NT2/D1 (cell line): Measurements from ENCODE around the gene ENOX1.

Experiments
- DNase-seq: peaks from one replicate; pipeline ENCODE4 v3.0.0-alpha.2; 2011; ENCODE audit warnings: low read depth, low spot score
- H3K27me3 ChIP-seq: 2 replicates; pipeline ENCODE4 v1.6.0; 2011; ENCODE audit warnings: mild to moderate bottlenecking; ENCODE audit not compliant: insufficient read length, insufficient read depth
- H3K36me3 ChIP-seq: 2 replicates; pipeline ENCODE4 v1.6.1; 2011; ENCODE audit warnings: mild to moderate bottlenecking, low read length, mixed read lengths; ENCODE audit not compliant: insufficient read depth, insufficient read length
- H3K4me1 ChIP-seq: 2 replicates; pipeline ENCODE4 v1.5.1; 2011; ENCODE audit not compliant: insufficient read depth, insufficient read length
- H3K4me3 ChIP-seq: 2 replicates; pipeline ENCODE4 v1.5.1; 2011; ENCODE audit warnings: low read depth; ENCODE audit not compliant: insufficient read length
- H3K9ac ChIP-seq: 2 replicates; pipeline ENCODE4 v1.6.0; 2011; ENCODE audit warnings: low read depth; ENCODE audit not compliant: insufficient read length
- H3K9me3 ChIP-seq: 2 replicates; pipeline ENCODE4 v1.5.1; 2011; ENCODE audit warnings: mild to moderate bottlenecking, low read length; ENCODE audit not compliant: insufficient read depth
- SUZ12 ChIP-seq: IDR thresholded peaks from 2 replicates; pipeline ENCODE4 v1.6.1; 2011; ENCODE audit not compliant: insufficient read length, insufficient read depth; ENCODE audit errors: extremely low read depth
- YY1 ChIP-seq: IDR thresholded peaks from 2 replicates; pipeline ENCODE4 v1.6.1; 2011; ENCODE audit not compliant: insufficient read length, insufficient read depth
- ZNF274 ChIP-seq: IDR thresholded peaks from 2 replicates; pipeline ENCODE4 v1.6.1; 2011; ENCODE audit warnings: mild to moderate bottlenecking, low read depth, low read length

The ENOX1 gene

DNA sequence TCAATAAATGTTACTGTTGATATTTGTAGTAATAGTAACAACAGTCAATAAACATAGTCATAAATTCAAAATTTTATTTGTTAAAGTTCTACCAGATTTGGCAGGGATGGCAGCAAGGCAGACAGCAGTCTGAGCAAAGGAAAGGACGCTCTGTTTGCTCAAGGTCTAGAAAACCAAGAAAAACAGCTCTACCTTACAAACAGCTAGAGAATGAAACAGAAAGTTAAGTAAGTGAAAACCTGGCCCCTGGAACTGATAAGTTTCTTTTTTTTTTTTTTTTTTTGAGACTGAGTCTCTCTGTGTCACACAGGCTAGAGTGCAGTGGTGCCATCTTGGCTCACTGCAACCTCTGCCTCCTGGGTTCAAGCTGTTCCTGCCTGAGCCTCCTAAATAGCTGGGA lies 27.9 kb downstream of the ENOX1 start:
- Histone ChIP-seq H3K4me1 (no peaks in the 10 kb centered on the region), H3K9ac (no peak overlapping the region), H3K36me3 (no peaks in the 10 kb centered on the region), H3K4me3 (no peak overlapping the region), H3K27me3 (no peaks in the 10 kb centered on the region), H3K9me3 (no peaks in the 10 kb centered on the region)
- DNase-seq: no peak
- TF ChIP-seq SUZ12 (no peak), ZNF274 (no peak), YY1 (no peak)

DNA sequence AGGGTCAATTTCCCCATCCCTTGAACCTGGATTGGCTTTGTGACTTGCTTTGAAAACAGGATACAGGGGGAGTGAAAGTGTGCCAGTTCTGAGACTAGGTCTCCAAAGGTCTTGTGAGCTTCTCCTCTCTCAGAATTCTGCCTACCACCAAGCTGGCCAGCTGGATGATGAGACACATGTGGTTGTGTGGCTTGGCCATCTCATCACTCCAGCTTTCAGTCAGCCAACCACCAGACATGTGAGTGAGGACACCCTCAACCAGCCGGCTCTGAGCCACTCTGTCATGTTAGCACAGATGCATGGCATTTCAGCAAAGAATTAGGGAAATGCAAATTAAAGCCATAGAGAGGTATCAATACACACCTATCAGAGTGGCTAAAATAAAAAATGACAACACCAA lies 29.5 kb downstream of the ENOX1 start:
- TF ChIP-seq ZNF274 (no peak), SUZ12 (no peak), YY1 (no peak)
- Histone ChIP-seq H3K4me3 (no peak overlapping the region), H3K36me3 (no peaks in the 10 kb centered on the region), H3K27me3 (no peaks in the 10 kb centered on the region), H3K4me1 (no peaks in the 10 kb centered on the region), H3K9ac (no peak overlapping the region), H3K9me3 (no peaks in the 10 kb centered on the region)
- no peak for DNase-seq

DNA sequence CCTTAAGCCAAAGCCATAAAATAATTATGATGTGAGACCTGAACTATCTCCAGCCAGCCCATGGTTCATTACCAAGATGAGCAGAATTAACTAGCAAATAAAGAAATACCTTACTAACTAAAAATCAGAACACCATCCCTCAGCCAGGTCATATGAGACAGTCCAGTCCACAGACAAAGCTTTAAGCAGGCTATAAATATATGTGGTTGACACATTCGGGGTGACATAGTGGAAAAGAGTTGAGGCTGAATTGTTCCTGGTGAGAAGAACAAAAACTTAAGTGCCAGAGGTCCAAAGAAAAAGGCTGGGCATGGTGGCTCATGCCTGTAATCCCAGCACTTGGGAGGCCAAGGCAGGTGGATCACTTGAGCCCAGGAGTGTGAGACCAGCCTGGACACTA lies 30.9 kb downstream of the ENOX1 start:
- Histone ChIP-seq H3K9ac (no peak overlapping the region), H3K9me3 (no peaks in the 10 kb centered on the region), H3K4me3 (no peak overlapping the region), H3K4me1 (no peaks in the 10 kb centered on the region), H3K27me3 (no peaks in the 10 kb centered on the region), H3K36me3 (no peaks in the 10 kb centered on the region)
- DNase-seq: no peak
- TF ChIP-seq ZNF274 (no peak), SUZ12 (no peak), YY1 (no peak)

DNA sequence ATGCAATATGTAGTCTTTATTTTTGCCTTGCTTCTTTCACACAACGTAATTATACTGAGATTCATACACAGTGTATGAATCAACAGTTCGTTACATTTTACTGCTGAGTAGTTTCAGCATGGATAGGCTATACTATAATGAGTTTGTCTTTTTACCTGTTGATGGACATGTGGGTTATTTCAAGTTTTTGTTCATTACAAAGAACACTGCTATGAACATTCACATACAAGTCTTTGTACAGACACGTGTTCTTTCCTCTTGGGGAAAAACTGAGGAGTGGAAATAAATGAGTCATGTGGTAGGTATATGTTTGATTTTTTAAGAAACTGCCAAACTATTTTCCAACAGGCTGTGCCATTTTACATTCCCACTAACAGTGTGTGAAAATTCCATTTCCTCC lies 35.1 kb downstream of the ENOX1 start:
- Histone ChIP-seq H3K36me3 (no peaks in the 10 kb centered on the region), H3K4me3 (no peak overlapping the region), H3K9ac (no peak overlapping the region), H3K9me3 (no peaks in the 10 kb centered on the region), H3K4me1 (no peaks in the 10 kb centered on the region), H3K27me3 (no peaks in the 10 kb centered on the region)
- DNase-seq: no peak
- TF ChIP-seq YY1 (no peak), SUZ12 (no peak)

DNA sequence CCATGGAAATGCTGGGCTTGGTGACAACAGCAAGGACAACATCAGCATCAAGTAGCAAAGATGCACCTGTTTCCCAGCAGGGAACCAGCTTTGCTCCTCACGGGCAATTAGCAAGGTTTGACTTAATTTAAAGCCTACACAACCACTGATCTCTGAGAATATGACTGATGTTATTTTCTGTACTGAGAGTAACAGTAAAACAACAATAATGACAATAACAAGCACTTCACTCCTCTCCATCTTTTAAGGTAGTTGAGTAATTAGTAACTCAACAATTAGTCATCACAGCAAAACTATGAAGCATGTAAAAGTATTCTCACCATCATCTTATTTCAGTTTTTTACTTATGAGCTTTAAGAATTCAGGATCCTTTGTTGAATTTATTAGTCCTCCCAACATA lies 37.3 kb downstream of the ENOX1 start:
- DNase-seq: no peak
- no peak for TF ChIP-seq ZNF274
- TF ChIP-seq YY1: no peak
- TF ChIP-seq SUZ12: no peak
- no peaks in the 10 kb centered on the region for H3K36me3 ChIP-seq

DNA sequence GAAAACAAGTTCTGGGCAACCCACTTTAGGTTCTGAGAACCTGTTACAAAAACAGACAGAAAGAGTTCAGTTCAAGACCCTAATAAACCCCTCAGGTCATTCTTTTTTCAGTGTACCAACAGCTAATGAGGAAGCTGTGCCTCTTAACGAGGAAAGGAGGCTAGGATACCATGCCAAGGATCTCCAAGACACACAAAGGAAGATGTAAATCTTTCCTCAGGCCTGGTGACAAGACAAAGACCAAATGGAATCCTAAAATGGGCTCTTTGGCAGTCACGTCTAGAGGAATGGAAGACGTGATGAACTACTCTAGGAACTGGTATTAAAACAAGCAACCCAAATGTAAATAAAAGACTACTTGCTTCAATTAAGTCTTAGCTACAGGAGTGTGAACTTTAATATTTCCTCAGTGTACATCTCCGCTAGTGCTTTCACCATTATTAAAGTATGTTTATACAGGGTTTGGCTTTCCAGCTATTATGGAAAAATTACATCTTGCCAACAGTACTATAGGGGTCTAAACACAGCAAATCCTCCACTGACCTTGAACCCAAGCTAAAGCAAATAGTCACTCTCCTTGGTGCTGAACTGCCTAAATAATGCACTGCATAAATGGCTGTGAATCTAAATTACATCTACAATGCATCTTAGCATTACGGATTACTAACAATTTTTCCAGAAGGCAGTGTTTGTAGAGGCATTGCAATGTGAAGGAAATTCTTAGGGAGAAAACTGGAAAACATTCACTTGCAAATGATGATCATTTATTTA lies 42.3 kb downstream of the ENOX1 start:
- TF ChIP-seq ZNF274 (no peak), SUZ12 (no peak), YY1 (no peak)
- DNase-seq: no peak
- no peaks in the 10 kb centered on the region for H3K4me1 ChIP-seq
- H3K36me3 ChIP-seq: no peaks in the 10 kb centered on the region
- no peaks in the 10 kb centered on the region for H3K9me3 ChIP-seq
- H3K9ac ChIP-seq: no peak overlapping the region
- H3K4me3 ChIP-seq: no peak overlapping the region
- H3K27me3 ChIP-seq: no peaks in the 10 kb centered on the region

More for the DNA sequence above, 37.3 kb downstream of the ENOX1 start:
- no peak overlapping the region for H3K4me3 ChIP-seq
- no peak overlapping the region for H3K9ac ChIP-seq
- no peaks in the 10 kb centered on the region for H3K9me3 ChIP-seq
- H3K4me1 ChIP-seq: no peaks in the 10 kb centered on the region
- no peaks in the 10 kb centered on the region for H3K27me3 ChIP-seq

DNA sequence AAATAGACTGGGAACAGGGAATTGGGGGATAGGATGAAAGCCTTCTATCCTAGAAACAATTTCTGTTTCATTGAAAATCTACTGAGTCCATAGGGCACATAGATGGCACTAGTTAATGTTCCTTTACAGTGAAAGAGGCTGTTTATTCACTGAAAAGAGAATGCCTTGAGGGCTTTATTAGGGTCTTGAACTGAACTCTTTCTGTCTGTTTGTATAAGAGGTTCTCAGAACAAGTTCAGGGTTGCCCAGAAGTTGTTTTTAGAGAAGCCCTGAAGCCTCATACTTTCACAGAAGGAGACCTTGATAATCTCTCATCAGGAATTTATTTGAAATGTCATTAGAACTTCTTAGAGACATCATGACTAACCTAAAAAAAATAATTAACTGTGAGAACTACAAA lies 43.9 kb downstream of the ENOX1 start:
- Histone ChIP-seq H3K36me3 (no peaks in the 10 kb centered on the region), H3K4me1 (no peaks in the 10 kb centered on the region), H3K9ac (no peak overlapping the region), H3K9me3 (no peaks in the 10 kb centered on the region), H3K4me3 (no peak overlapping the region), H3K27me3 (no peaks in the 10 kb centered on the region)
- DNase-seq: no peak
- TF ChIP-seq YY1 (no peak), ZNF274 (no peak), SUZ12 (no peak)
